Skeletal muscle cell (primary cell): ENCODE results near the gene BSND.
"Not testable (repeated sequence)": the region's sequence is repeated elsewhere in the genome, so short reads cannot be mapped to it uniquely, and the experiment has no call there.

ENCODE experiments used
- DNase-seq: peaks from one replicate; pipeline ENCODE4 v3.0.0-alpha.2; 2010; ENCODE audit warnings: low read depth
- H3K4me3 ChIP-seq: 2 replicates; pipeline ENCODE4 v1.5.1; 2011; ENCODE audit warnings: low read depth, mild to moderate bottlenecking, control low read depth, low read length, moderate library complexity

BSND gene

GRCh38 chr1:54998677-54999076 lies at the start of gene BSND:
Gene BSND, plus strand, starts transcription at chr1:54998933. Its CDS starts 254 bp downstream, at chr1:54999187.
- H3K4me3 ChIP-seq, result no peak within 1 kb of the TSS
- DNase-seq, result no peak

DNA sequence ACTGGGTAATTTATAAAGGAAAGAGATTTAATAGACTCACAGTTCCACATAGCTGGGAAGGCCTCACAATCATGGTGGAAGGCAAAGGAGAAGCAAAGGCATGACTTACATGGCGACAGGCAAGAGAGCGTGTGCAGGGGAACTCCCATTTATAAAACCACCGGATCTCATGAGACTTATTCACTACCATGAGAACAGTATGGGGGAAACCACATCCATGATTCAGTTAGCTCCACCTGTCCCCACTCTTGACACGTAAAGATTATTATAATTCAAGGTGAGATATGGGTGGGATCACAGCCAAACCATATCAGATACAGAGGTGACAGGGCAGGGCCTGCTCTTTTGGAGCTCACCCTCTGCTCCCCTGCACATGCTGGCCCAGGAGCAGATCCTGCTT lies 49.7 kb upstream of the BSND start:
- DNase-seq, result no peak
- H3K4me3 ChIP-seq, result no peak overlapping the region

DNA sequence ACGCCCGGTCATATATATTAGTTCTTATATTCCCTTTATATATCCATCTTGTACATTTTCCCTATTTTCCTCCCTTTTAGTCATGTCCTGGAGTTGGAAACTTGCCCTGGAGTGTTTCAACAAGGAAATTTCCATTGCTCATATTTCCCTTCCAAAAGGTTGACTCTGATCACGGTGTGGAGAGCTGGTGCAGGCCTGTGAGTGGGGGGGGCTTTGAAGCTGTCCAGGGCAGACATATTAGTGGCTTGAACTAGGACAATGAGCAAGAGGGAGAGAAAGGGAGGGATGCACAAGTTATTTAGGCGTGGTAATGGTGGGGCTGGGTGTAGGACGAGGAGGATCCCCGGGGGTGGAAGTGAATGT lies 48.7 kb upstream of the BSND start:
- DNase-seq, result no peak
- no peak overlapping the region for H3K4me3 ChIP-seq

DNA sequence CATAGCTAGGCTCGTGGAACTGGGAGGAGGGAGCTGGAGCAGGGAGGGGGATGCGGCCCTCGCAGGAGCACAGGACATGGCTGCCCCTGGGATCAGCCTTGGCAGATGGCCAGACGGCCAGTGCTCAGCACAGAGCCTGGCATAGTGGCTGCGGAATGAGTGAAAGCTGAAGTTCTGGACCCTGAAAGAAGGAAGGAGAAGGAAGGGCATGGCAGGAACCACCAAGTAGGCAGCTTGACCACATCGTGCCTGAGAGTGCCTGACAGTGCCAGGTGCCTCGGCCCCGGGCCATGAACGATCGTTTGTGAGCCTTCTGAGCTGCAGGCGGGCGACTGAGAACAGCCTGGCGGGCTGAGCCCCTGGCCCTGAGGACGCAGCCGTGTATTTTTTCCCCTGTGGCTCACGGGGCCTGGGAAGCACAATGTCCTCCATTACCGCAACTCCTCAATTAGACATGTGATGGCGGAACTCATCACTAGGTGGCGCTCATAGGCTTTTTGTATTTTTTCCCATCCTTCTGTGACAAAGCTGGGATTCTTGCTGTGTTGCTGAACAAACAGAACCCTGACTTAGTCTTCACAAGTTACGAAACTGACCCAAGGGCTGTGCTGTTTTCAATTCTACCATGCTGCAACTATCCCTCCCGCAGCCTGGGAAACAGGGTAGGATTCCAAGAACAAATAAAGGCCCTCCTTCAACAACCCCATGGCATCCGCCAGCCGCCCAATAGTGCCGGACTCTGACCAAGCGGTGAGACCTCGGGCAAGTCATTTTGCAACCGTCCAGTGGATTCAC lies 48.2 kb upstream of the BSND start:
- DNase-seq, result peak; percentile 71
- H3K4me3 ChIP-seq, result no peak overlapping the region

GRCh38 chr1:54951810-54952226 lies 46.9 kb upstream of the BSND start:
- H3K4me3 ChIP-seq, result no peak overlapping the region
- no peak for DNase-seq

DNA sequence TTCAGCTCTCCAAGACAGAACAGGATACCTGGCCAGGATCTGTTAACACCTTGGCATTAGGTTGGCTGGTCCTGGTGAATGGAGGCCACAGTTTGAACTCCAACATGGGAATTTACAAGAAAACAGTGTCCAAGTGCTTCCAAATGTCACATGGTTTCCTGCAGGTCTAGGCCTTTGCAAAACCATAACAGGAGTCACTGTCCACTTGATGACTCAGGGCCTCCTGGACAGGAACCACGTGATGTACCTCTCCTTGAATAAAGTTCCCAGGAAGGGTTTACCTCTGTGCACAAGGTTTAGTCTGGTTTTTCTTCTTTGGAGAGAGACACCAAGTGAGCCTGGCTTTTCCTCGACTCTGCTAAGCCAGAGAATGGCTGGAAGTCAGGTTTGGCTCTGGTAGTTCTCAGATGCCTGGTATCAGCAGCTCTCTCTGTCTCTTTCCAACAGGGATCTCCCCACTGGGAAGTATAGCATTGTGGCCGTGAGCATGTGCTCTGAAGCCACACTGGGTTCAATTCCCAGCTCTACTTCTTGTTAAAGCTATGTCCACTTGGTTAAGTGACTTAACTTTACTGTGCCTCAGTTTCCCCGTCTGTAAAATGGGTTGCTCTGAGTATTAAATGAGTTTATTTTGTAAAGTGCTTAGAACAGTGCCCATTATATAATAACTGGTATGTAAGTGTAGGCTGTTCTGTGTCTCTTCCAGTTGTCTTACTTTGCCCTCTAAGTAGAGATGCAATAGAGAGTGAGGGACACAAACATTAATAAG lies 45.6 kb upstream of the BSND start:
- no peak overlapping the region for H3K4me3 ChIP-seq
- no peak for DNase-seq

DNA sequence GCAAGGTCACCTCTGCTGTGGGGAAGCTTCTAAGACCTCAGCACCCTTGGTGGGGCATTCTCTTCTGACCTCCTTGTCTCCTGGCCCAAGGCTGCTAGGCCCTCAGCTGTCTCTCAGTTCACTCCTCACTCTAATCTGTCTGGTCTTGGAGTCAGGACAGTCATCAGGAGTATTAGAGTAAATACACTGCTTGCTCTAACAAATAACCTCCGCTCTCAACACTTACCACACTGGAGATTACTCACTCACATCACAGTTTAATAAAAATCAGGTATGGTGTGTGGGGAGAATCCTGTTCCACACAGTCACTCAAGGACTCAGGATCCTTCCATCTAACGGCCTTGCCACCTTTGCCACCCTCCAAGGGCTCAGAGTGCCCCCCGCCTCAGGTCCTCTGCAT lies 44.9 kb upstream of the BSND start:
- H3K4me3 ChIP-seq, result no peak overlapping the region
- DNase-seq, result no peak

DNA sequence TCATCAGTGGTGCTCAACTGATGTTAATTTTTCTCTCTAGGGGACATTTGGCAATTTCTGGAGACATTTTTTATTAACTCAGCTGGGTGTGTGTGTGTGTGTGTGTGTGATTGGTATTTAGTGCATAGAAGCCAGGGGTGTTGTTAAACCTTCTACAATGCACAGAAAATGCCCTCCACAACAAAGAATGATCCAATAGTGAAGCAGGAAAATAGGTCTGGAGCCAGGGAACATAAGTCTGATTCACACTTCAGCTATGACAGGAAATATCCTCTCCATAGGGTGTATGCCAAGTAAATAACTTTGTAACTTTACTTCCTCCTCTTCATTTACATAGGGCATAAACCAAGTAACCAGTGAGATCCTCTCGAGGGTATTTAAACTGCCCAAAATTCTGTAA lies 43.4 kb upstream of the BSND start:
- DNase-seq, result peak; percentile 61

DNA sequence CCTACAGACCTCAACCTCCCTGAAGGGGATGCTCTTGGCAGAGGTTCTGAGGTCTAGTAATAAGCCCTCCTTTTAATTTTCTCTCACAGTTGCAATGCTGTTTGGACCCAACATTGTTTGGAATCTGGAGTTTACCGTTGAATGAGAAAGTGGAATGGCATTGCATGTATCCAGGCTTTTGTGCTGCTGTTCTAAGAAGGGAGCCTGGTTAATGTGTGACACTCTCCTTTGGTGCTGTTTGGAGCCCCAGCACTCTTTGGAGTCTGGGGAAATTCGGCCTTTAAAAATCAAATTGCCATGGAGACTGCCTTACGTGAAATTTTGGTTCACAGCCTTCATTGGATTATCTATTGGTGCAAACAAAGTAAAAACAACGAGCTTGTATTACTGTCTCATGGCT lies 42.0 kb upstream of the BSND start:
- no peak overlapping the region for H3K4me3 ChIP-seq
- DNase-seq, result no peak

More for the DNA sequence above, 43.4 kb upstream of the BSND start:
- no peak overlapping the region for H3K4me3 ChIP-seq

DNA sequence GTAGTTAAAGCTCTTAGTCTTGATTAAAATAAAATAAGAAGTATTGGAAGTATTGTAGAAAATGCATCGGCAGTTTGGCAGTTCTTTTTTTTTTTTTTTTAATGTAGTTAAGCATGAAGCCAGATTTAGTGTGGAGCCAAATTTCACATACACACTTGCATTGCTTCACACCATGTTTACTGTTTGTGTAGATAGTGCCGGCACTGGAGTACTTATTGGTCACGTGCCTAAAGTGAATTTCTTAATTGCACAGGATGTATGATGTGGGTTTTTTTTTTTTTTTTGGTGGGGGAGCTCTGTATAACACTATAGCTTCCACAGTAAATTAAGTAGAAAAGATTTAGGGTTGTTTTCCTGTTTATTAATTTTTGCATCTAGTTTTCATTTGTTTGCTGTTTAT lies 39.5 kb upstream of the BSND start:
- no peak overlapping the region for H3K4me3 ChIP-seq
- no peak for DNase-seq

DNA sequence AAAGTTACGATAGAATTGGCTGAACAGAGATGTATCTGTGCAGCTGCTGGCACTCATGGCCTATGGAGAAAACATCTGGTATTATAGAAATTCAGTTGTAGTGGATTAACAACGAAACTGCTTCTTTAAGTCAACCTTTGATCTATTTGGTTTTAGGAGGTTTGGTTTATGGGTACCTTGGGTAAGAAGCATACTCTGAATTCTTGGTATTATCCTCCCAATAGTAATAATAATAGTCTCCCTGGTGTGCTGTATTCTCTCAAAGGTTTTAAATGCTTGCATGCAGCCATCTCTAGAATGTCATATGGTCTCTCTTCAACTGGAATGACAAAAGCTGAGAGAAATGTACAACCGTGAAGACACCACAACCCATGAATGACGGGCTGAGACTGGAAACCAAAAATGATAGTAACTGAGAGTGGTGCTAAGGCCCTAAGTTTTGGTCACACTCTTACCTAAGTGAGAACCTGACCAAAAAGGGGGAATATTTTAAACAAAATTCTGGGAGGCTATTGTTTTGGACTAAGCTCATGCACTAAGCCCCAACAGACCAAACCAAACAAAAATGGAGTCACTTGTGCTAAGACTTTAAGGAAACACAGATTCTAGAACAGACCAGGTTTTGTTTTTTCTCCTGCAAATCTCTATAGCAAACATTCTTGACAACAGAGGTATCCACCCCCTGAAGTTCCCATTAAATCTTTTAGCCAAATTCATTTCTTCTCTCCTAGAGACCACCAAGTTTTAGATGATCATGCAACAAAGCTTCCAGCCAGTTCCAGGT lies 35.9 kb upstream of the BSND start:
- H3K4me3 ChIP-seq, result no peak overlapping the region
- no peak for DNase-seq

GRCh38 chr1:54963829-54964228 lies 34.9 kb upstream of the BSND start:
- not testable (repeated sequence) for H3K4me3 ChIP-seq, DNase-seq

DNA sequence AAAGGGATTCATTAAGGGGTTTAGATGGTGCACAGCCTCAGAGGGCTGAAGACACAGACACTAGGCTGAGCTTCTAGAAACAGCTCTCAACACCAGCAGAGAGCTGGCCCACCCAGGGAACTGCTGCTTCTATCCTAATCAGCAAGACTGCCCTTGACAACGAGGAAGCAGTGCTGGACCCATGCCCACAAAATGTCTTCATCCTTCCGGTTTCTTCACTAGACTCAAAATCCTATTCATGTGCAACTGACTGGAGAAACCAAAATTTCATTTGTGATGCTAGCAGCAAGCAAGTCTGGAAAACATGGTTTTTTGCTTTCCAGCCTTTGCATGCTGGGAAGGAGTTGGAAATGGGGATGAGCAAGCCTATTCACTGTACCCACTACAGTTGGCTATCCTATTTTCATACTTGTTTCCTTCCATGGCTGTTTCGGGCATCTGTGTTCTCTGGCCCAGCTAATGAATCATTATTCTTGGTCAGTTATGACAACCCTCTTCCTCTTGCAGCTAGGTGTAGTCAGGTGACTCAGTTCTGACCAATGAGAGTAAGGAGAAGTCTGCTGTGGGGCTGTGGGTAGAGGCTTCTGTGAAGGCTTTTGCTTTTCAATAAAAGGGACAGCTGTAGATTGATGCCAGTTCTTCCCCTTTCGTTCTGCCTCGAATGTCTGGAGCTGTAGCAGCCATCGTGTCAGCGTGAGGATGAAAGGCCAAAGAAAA lies 33.0 kb upstream of the BSND start:
- H3K4me3 ChIP-seq, result no peak overlapping the region
- no peak for DNase-seq

GRCh38 chr1:54967372-54967771 lies 31.4 kb upstream of the BSND start:
- H3K4me3 ChIP-seq, result no peak overlapping the region
- DNase-seq, result no peak

GRCh38 chr1:54968551-54968950 lies 30.2 kb upstream of the BSND start:
- H3K4me3 ChIP-seq, result no peak overlapping the region
- DNase-seq, result no peak

DNA sequence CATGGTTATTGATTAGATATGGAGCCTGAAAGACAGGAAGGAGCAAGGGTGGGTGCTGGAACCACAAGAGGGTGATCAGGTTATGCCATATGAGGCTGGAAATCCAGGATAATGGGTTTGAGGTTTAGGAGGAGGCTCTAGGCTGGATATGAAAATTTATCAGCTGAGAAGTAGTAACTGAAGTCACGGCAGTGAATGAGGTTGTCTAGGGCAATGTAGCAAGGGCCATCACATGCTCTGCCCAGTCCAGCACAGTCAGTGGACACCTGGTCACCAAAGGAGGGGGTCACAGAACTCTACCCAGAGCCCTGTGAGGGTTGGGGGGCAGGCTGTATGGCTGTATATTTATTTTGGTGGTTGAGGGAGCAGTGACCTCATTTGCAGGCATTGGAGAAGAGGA lies 28.9 kb upstream of the BSND start:
- no peak overlapping the region for H3K4me3 ChIP-seq
- no peak for DNase-seq

GRCh38 chr1:54970901-54971300 lies 27.8 kb upstream of the BSND start:
- no peak overlapping the region for H3K4me3 ChIP-seq
- no peak for DNase-seq

- no peak overlapping the region for H3K4me3 ChIP-seq
- no peak for DNase-seq
These were observed 27.4 kb upstream of the BSND start for GRCh38 chr1:54971317-54971791.

DNA sequence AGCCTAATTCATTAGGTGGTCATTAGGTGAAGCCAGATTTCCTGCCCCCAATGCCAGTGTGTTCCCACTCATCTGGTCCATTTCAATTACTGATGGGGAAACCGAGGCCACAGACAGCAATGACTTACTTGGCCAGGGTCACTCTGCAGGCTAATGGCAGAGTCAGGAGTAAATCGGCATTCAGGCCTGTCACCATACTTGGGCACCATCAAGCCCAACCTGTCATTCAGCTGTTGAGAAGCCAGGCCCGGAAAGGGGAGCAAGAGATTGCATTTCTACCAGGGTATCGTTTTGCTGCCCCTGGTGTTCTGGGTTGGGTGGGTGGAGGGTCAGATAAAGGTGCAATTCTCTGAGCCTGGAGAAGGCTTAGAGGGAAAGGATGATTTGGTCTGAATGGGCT lies 26.3 kb upstream of the BSND start:
- DNase-seq, result no peak
- no peak overlapping the region for H3K4me3 ChIP-seq
